Astrocyte (in vitro differentiated cells and primary cell): Measurements from ENCODE around the gene TAS2R8. TPM values are rescaled to one million over a fixed set of nuclear protein-coding genes. Genes with fewer than 3 reads are reported as not detected.

Experiments used
- DNase-seq: peaks from one replicate; pipeline ENCODE4 v3.0.0-alpha.2; 2010; ENCODE audit warnings: low read depth
- FAIRE-seq: peaks from 2 replicates; lab custom pipeline; 2011; peaks lifted over from hg19 to GRCh38; lab: Jason Lieb, UNC
- H2AFZ ChIP-seq: 2 replicates; pipeline ENCODE4 v1.6.0; 2012; ENCODE audit warnings: low read depth, low read length, inconsistent platforms
- H3K27ac ChIP-seq: 2 replicates; pipeline ENCODE4 v1.5.1; 2011; ENCODE audit warnings: low read depth, low read length, inconsistent platforms
- H3K27me3 ChIP-seq: 2 replicates; pipeline ENCODE4 v1.6.0; 2011; ENCODE audit warnings: low read length, inconsistent platforms; ENCODE audit not compliant: insufficient read depth
- H3K36me3 ChIP-seq: 2 replicates; pipeline ENCODE4 v1.5.1; 2011; ENCODE audit warnings: low read length, inconsistent platforms; ENCODE audit not compliant: insufficient read depth
- H3K4me1 ChIP-seq: 2 replicates; pipeline ENCODE4 v1.5.1; 2011; ENCODE audit warnings: low read length, inconsistent platforms; ENCODE audit not compliant: insufficient read depth
- H3K4me2 ChIP-seq: 2 replicates; pipeline ENCODE4 v1.6.0; 2012; ENCODE audit warnings: low read length, inconsistent platforms
- H3K4me3 ChIP-seq: 2 replicates; pipeline ENCODE4 v1.5.1; 2011; ENCODE audit warnings: low read depth, mild to moderate bottlenecking, low read length, inconsistent platforms; ENCODE audit not compliant: insufficient read depth
- H3K79me2 ChIP-seq: 2 replicates; pipeline ENCODE4 v1.6.0; 2012; ENCODE audit warnings: mild to moderate bottlenecking, low read length, inconsistent platforms; ENCODE audit not compliant: insufficient read depth
- H3K9ac ChIP-seq: 2 replicates; pipeline ENCODE4 v1.6.0; 2012; ENCODE audit warnings: mild to moderate bottlenecking, low read length, inconsistent platforms
- H3K9me3 ChIP-seq: 2 replicates; pipeline ENCODE4 v1.5.1; 2012; ENCODE audit warnings: low read depth, mild to moderate bottlenecking, low read length, inconsistent platforms; ENCODE audit not compliant: insufficient read depth
- H4K20me1 ChIP-seq: 2 replicates; pipeline ENCODE4 v1.6.0; 2012; ENCODE audit warnings: low read length, inconsistent platforms; ENCODE audit not compliant: insufficient read depth
- H3K27ac Mint-ChIP-seq: one replicate; pipeline ENCODE4 v1.8.0; 2021; ENCODE audit warnings: mild to moderate bottlenecking, mixed read lengths; ENCODE audit not compliant: unreplicated experiment
- H3K27me3 Mint-ChIP-seq: one replicate; pipeline ENCODE4 v1.8.0; 2021; ENCODE audit warnings: low read depth, mixed read lengths; ENCODE audit not compliant: unreplicated experiment
- H3K36me3 Mint-ChIP-seq: one replicate; pipeline ENCODE4 v1.8.0; 2021; ENCODE audit warnings: low read depth, mixed read lengths; ENCODE audit not compliant: unreplicated experiment
- H3K4me1 Mint-ChIP-seq: one replicate; pipeline ENCODE4 v1.8.0; 2021; ENCODE audit warnings: low read depth, mixed read lengths; ENCODE audit not compliant: unreplicated experiment
- H3K4me3 Mint-ChIP-seq: one replicate; pipeline ENCODE4 v1.8.0; 2021; ENCODE audit warnings: mild to moderate bottlenecking, moderate library complexity, mixed read lengths; ENCODE audit not compliant: unreplicated experiment
- H3K9me3 Mint-ChIP-seq: one replicate; pipeline ENCODE4 v1.8.0; 2021; ENCODE audit warnings: mild to moderate bottlenecking, mixed read lengths; ENCODE audit not compliant: unreplicated experiment
- EZH2 ChIP-seq: IDR thresholded peaks from 2 replicates; pipeline ENCODE4 v1.6.1; 2012; ENCODE audit warnings: mild to moderate bottlenecking, low read length, inconsistent platforms; ENCODE audit not compliant: insufficient read depth
- total RNA-seq: library from RNA; stranded (reverse); gene quantifications from 2 replicates; pipeline ENCODE4 v1.2.1, GENCODE V29; 2021
- TF ChIP-seq, protein P1 (sequence below): IDR thresholded peaks from 2 replicates; pipeline ENCODE4 v1.5.1; 2011; ENCODE audit warnings: low read depth, mild to moderate bottlenecking, inconsistent platforms, low read length, moderate library complexity; ENCODE audit not compliant: insufficient read depth

Gene TAS2R8
- total RNA-seq, 1 donor from 2014 or later, result not detected

DNA sequence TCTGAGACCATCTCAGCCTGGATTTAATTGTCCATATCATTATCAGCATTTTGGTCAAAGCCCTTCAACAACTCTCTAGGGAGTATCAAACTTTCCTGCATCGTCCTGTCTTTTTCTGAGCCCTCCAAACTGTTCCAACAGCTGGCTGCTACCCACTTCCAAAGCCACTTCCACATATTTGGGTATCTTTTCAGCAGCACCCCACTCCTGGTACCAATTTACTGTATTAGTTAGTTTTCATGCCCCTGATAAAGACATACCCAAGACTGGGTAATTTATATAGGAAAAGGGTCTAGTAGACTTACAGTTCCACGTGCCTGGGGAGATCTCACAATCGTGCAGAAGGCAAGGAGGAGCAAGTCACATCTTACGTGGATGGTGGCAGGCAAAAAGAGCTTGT lies 50.9 kb downstream of the TAS2R8 start:
- peaks cover 11% of the 10 kb centered on the region for H3K9me3 Mint-ChIP-seq
- H3K27me3 Mint-ChIP-seq, result peaks cover 2% of the 10 kb centered on the region
- H3K4me1 Mint-ChIP-seq, result peaks cover 7% of the 10 kb centered on the region

More for the DNA sequence above, 50.9 kb downstream of the TAS2R8 start:
- Histone ChIP-seq H3K27me3 (peaks cover 16% of the 10 kb centered on the region), H3K9ac (no peak overlapping the region), H3K36me3 (no peaks in the 10 kb centered on the region), H3K9me3 (no peaks in the 10 kb centered on the region), H3K4me3 (no peak overlapping the region), H3K27ac (no peak overlapping the region), H3K4me1 (no peaks in the 10 kb centered on the region), H3K4me2 (no peak overlapping the region), H4K20me1 (no peaks in the 10 kb centered on the region), H3K79me2 (no peaks in the 10 kb centered on the region), H2AFZ (no peak overlapping the region)
- H3K36me3 Mint-ChIP-seq, result no peaks in the 10 kb centered on the region
- no peak for FAIRE-seq
- no peak for DNase-seq
- TF ChIP-seq, protein P1, sequence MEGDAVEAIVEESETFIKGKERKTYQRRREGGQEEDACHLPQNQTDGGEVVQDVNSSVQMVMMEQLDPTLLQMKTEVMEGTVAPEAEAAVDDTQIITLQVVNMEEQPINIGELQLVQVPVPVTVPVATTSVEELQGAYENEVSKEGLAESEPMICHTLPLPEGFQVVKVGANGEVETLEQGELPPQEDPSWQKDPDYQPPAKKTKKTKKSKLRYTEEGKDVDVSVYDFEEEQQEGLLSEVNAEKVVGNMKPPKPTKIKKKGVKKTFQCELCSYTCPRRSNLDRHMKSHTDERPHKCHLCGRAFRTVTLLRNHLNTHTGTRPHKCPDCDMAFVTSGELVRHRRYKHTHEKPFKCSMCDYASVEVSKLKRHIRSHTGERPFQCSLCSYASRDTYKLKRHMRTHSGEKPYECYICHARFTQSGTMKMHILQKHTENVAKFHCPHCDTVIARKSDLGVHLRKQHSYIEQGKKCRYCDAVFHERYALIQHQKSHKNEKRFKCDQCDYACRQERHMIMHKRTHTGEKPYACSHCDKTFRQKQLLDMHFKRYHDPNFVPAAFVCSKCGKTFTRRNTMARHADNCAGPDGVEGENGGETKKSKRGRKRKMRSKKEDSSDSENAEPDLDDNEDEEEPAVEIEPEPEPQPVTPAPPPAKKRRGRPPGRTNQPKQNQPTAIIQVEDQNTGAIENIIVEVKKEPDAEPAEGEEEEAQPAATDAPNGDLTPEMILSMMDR, result no peak
- TF ChIP-seq EZH2, result no peak
- no peak overlapping the region for H3K4me3 Mint-ChIP-seq
- H3K27ac Mint-ChIP-seq, result no peak overlapping the region

Other genes with a start within 250 kb of the TAS2R8 start
- 30.5 and 36.3 TPM in 2 replicates for gene MAGOHB, start 193.7 kb downstream of the TAS2R8 start, total RNA-seq
- gene STYK1, start 133.2 kb downstream of the TAS2R8 start, total RNA-seq, result 1.6 and 2.9 TPM in 2 replicates
- gene YBX3, start 84.0 kb downstream of the TAS2R8 start, total RNA-seq, result 452 and 527 TPM in 2 replicates
- gene TAS2R7, start 4.7 kb downstream of the TAS2R8 start, total RNA-seq, result not detected in 2 replicates
- gene TAS2R9, start 2.9 kb upstream of the TAS2R8 start, total RNA-seq, result not detected in 2 replicates
- 0.27 and 0.29 TPM in 2 replicates for gene TAS2R10, start 19.1 kb upstream of the TAS2R8 start, total RNA-seq
- 1.1 and 2.2 TPM in 2 replicates for gene PRR4, start 42.2 kb upstream of the TAS2R8 start, total RNA-seq
- gene PRH1, start 77.0 kb upstream of the TAS2R8 start, total RNA-seq, result 7.9 and 10.6 TPM in 2 replicates
- gene TAS2R13, start 102.3 kb upstream of the TAS2R8 start, total RNA-seq, result 0.34 and 0.43 TPM in 2 replicates
- gene PRH2, start 122.0 kb upstream of the TAS2R8 start, total RNA-seq, result not detected in 2 replicates
- 1.7 and 2.0 TPM in 2 replicates for gene TAS2R14, start 132.0 kb upstream of the TAS2R8 start, total RNA-seq
- gene TAS2R50, start 179.6 kb upstream of the TAS2R8 start, total RNA-seq, result 0.60 and 1.2 TPM in 2 replicates
- 0.57 and 0.99 TPM in 2 replicates for gene TAS2R20, start 191.0 kb upstream of the TAS2R8 start, total RNA-seq
- gene TAS2R19, start 215.3 kb upstream of the TAS2R8 start, total RNA-seq, result 2.2 and 3.1 TPM in 2 replicates
- gene TAS2R31, start 224.1 kb upstream of the TAS2R8 start, total RNA-seq, result 2.2 TPM in 2 replicates